B cell (primary cell): Measurements from ENCODE around the gene TRPC4AP. TPM values are rescaled to one million over a fixed set of nuclear protein-coding genes. Genes with fewer than 3 reads are reported as not detected.

Source experiments
- ATAC-seq: fragments of 200-7000 bp; cut with Tn5 transposase; one replicate; pipeline ENCODE4 v1.10.0; 2021; ENCODE audit warnings: low read depth, mild to moderate bottlenecking, moderate number of reproducible peaks, moderate library complexity
- CTCF ChIA-PET: fragments of 350-600 bp; sonication (Branson Sonifier 250); formaldehyde crosslinking; loops from one replicate; lab custom pipeline; 2021; ENCODE audit warnings: antibody characterized with exemption, inconsistent platforms; lab: Charles Lee
- POLR2A ChIA-PET: fragments of 350-600 bp; sonication (Branson Sonifier 250); formaldehyde crosslinking; loops from one replicate; lab custom pipeline; 2021; ENCODE audit warnings: antibody characterized with exemption; lab: Charles Lee
- DNase-seq: peaks from one replicate; pipeline ENCODE4 v3.0.0; 2013
- H2AFZ ChIP-seq: 2 replicates; pipeline ENCODE4 v1.6.1; 2012; ENCODE audit warnings: mild to moderate bottlenecking, low read depth, low read length; ENCODE audit not compliant: insufficient read depth, poor library complexity, severe bottlenecking
- H3K27ac ChIP-seq, 2 donors: 1 replicate in 1 of 2; 2 replicates in 1 of 2; pipeline ENCODE4 v1.5.1; 2012 to 2013; ENCODE audit warnings: low read length in 2 of 2, mild to moderate bottlenecking in 2 of 2, moderate library complexity in 1 of 2
- H3K27me3 ChIP-seq, 4 experiments: fragments of 200-600 bp in 1 of 4; sonication (generic) in 1 of 4; replicated peaks in 1 of 4; 1 replicate in 2 of 4; 2 replicates in 2 of 4; pipeline versions ENCODE4 v1.6.1 to v1.7.0; 2013 to 2016; ENCODE audit warnings: low read length in 3 of 4, mild to moderate bottlenecking in 2 of 4, mixed read lengths in 1 of 4, moderate library complexity in 1 of 4; ENCODE audit not compliant: insufficient read depth in 4 of 4, control insufficient read depth in 3 of 4; ENCODE audit errors: control extremely low read depth in 1 of 4
- H3K36me3 ChIP-seq, 2 experiments: replicated peaks in 1 of 2; 1 replicate in 1 of 2; 2 replicates in 1 of 2; pipeline versions ENCODE4 v1.6.1 to v1.7.1; 2013; ENCODE audit warnings: low read length in 1 of 2; ENCODE audit not compliant: insufficient read depth in 2 of 2, control insufficient read depth in 1 of 2; ENCODE audit errors: control extremely low read depth in 1 of 2, extremely low read depth in 1 of 2
- H3K4me1 ChIP-seq, 2 donors: fragments of 200-600 bp in 1 of 2; sonication (generic) in 1 of 2; 1 replicate in 1 of 2; 2 replicates in 1 of 2; pipeline versions ENCODE4 v1.5.1 to v1.6.1; 2013 to 2017; ENCODE audit warnings: low read length in 2 of 2; ENCODE audit not compliant: control insufficient read depth in 2 of 2, insufficient read depth in 2 of 2
- H3K4me2 ChIP-seq: replicated peaks from 2 replicates; pipeline ENCODE3; 2012; ENCODE audit warnings: mild to moderate bottlenecking, low read depth, low read length; ENCODE audit not compliant: poor library complexity, severe bottlenecking
- H3K4me3 ChIP-seq, 5 experiments: fragments of 200-600 bp in 1 of 5; sonication (generic) in 1 of 5; 1 replicate in 3 of 5; 2 replicates in 2 of 5; pipeline versions ENCODE4 v1.5.1 to v1.7.0; 2011 to 2016; ENCODE audit warnings: low read length in 4 of 5, mild to moderate bottlenecking in 4 of 5, low read depth in 2 of 5, control low read depth in 1 of 5, moderate library complexity in 1 of 5; ENCODE audit not compliant: insufficient read depth in 1 of 5; ENCODE audit errors: control extremely low read depth in 1 of 5, extremely low read depth in 1 of 5
- H3K79me2 ChIP-seq: fragments of 200-600 bp; sonication (generic); one replicate; pipeline ENCODE4 v1.6.0; 2016; ENCODE audit warnings: low read length; ENCODE audit not compliant: control insufficient read depth, insufficient read depth
- H3K9ac ChIP-seq: fragments of 200-600 bp; sonication (generic); 2 replicates; pipeline ENCODE4 v1.6.1; 2017; ENCODE audit warnings: mild to moderate bottlenecking, low read length, moderate library complexity
- H3K9me3 ChIP-seq, 3 donors: one replicate each; pipeline versions ENCODE4 v1.6.1 to v1.7.1; 2013; ENCODE audit warnings: low read length in 2 of 3; ENCODE audit not compliant: control insufficient read depth in 2 of 3, insufficient read depth in 1 of 3; ENCODE audit errors: control extremely low read depth in 1 of 3
- H4K20me1 ChIP-seq: 2 replicates; pipeline ENCODE4 v1.6.0; 2012; ENCODE audit warnings: mild to moderate bottlenecking, low read length; ENCODE audit not compliant: insufficient read depth, control insufficient read depth, poor library complexity, severe bottlenecking
- H3K27ac Mint-ChIP-seq: one replicate; pipeline ENCODE4 v1.8.0; 2021; ENCODE audit warnings: mixed read lengths
- H3K27me3 Mint-ChIP-seq: one replicate; pipeline ENCODE4 v1.8.0; 2021; ENCODE audit warnings: mixed read lengths
- H3K4me1 Mint-ChIP-seq: one replicate; pipeline ENCODE4 v1.8.0; 2021; ENCODE audit warnings: mixed read lengths
- H3K4me3 Mint-ChIP-seq: one replicate; pipeline ENCODE4 v1.8.0; 2021; ENCODE audit warnings: mixed read lengths
- H3K9me3 Mint-ChIP-seq: one replicate; pipeline ENCODE4 v1.8.0; 2022; ENCODE audit warnings: mixed read lengths; ENCODE audit not compliant: insufficient read depth
- EZH2 ChIP-seq: IDR thresholded peaks from 2 replicates; pipeline ENCODE4 v1.6.1; 2012; ENCODE audit warnings: borderline replicate concordance, low read depth, mild to moderate bottlenecking, moderate library complexity, low read length; ENCODE audit not compliant: insufficient read depth, poor library complexity, severe bottlenecking
- WGBS: methylation state at CpG from one replicate; pipeline ENCODE4 v1.1.5; 2013; ENCODE audit warnings: missing lambda C conversion rate; ENCODE audit not compliant: insufficient coverage; 5-methylcytosine and 5-hydroxymethylcytosine counted together
- intact Hi-C: fragments of 100-400 bp; cut with micrococcal nuclease; formaldehyde crosslinking; loops from one replicate; pipeline ENCODE4 v1.10.0; 2022
- polyA plus RNA-seq: library from polyadenylated mRNA; depleted of rRNA; stranded (reverse); fragments of >200 nt; gene quantifications from 2 replicates; pipeline ENCODE4 v1.2.3, GENCODE V29; 2012
- total RNA-seq, 2 donors: library from RNA; stranded (reverse); fragments of 120-200 nt in 1 of 2; gene quantifications; 1 replicate in 1 of 2; 2 replicates in 1 of 2; pipeline versions ENCODE4 v1.2.3 to v1.2.4, GENCODE V29; 2013 to 2022
- TF ChIP-seq, protein P1 (sequence below): fragments of 200-600 bp; IDR thresholded peaks from one replicate; pipeline ENCODE4 v1.8.0; 2022; ENCODE audit warnings: antibody characterized with exemption, mild to moderate bottlenecking

TRPC4AP gene
- total and polyA plus RNA-seq, 2 donors (not counting 1 experiment from before 2014, with no cell fraction given) = 62.5 to 73.2 TPM

GRCh38 chr20:35120012-35120701 is 27.6 kb upstream of the TRPC4AP start:
- no peak overlapping the region for H3K4me3 ChIP-seq
- Mint-ChIP-seq H3K4me3 (no peak overlapping the region), H3K9me3 (no peaks in the 10 kb centered on the region), H3K27ac (peak overlapping the region; percentile 46), H3K4me1 (no peaks in the 10 kb centered on the region), H3K27me3 (no peaks in the 10 kb centered on the region)
- no peak for TF ChIP-seq EZH2
- TF ChIP-seq, protein P1, sequence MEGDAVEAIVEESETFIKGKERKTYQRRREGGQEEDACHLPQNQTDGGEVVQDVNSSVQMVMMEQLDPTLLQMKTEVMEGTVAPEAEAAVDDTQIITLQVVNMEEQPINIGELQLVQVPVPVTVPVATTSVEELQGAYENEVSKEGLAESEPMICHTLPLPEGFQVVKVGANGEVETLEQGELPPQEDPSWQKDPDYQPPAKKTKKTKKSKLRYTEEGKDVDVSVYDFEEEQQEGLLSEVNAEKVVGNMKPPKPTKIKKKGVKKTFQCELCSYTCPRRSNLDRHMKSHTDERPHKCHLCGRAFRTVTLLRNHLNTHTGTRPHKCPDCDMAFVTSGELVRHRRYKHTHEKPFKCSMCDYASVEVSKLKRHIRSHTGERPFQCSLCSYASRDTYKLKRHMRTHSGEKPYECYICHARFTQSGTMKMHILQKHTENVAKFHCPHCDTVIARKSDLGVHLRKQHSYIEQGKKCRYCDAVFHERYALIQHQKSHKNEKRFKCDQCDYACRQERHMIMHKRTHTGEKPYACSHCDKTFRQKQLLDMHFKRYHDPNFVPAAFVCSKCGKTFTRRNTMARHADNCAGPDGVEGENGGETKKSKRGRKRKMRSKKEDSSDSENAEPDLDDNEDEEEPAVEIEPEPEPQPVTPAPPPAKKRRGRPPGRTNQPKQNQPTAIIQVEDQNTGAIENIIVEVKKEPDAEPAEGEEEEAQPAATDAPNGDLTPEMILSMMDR = no peak
- H3K4me2 ChIP-seq = no peak overlapping the region
- H2AFZ ChIP-seq = no peak overlapping the region
- peaks cover 10 to 83% of the 10 kb centered on the region in 2 experiments for H3K36me3 ChIP-seq
- DNase-seq (no peak), ATAC-seq (no peak)
- 94% methylated on average over 6 of the region's 8 CpGs for WGBS
- POLR2A ChIA-PET = no interaction called here
- no peaks in the 10 kb centered on the region for H3K4me1 ChIP-seq
- H3K27ac ChIP-seq = no peak overlapping the region
- intact Hi-C loops = no loop called here
- H4K20me1 ChIP-seq = no peaks in the 10 kb centered on the region
- H3K9ac ChIP-seq = no peak overlapping the region
- no peaks in the 10 kb centered on the region for H3K27me3 ChIP-seq
- H3K79me2 ChIP-seq = no peaks in the 10 kb centered on the region
- CTCF ChIA-PET = interaction anchor here (2.3 kb wide), 1 partner anchor 24 kb away, joined by 11 read pairs; no protein-coding TSS in a partner anchor
- H3K9me3 ChIP-seq = no peaks in the 10 kb centered on the region

GRCh38 chr20:35117629-35118028 is 25.0 kb upstream of the TRPC4AP start:
- Histone ChIP-seq H4K20me1 (no peaks in the 10 kb centered on the region), H3K79me2 (no peaks in the 10 kb centered on the region), H3K27ac (no peak overlapping the region), H3K4me2 (no peak overlapping the region), H3K36me3 (peaks cover 3 to 70% of the 10 kb centered on the region in 2 experiments), H3K4me1 (no peaks in the 10 kb centered on the region), H3K27me3 (no peaks in the 10 kb centered on the region), H2AFZ (no peak overlapping the region), H3K4me3 (no peak overlapping the region), H3K9me3 (no peaks in the 10 kb centered on the region), H3K9ac (no peak overlapping the region)
- intact Hi-C loops = no loop called here
- no peak for TF ChIP-seq EZH2
- TF ChIP-seq, protein P1 = no peak
- WGBS = 100% methylated on average over 1 of the region's 1 CpG
- ChIA-PET CTCF (no interaction called here), POLR2A (no interaction called here)
- DNase-seq = no peak
- Mint-ChIP-seq H3K4me3 (no peak overlapping the region), H3K27me3 (no peaks in the 10 kb centered on the region), H3K9me3 (no peaks in the 10 kb centered on the region), H3K27ac (no peak overlapping the region), H3K4me1 (no peaks in the 10 kb centered on the region)
- no peak for ATAC-seq
